GM18517 (cell line): ENCODE data around the gene GALM.

Experiments
- ATAC-seq: cut with Tn5 transposase; IDR thresholded peaks from one replicate; pipeline ENCODE4 v1.9.1; 2021; ENCODE audit warnings: mild to moderate bottlenecking, moderate library complexity; ENCODE audit not compliant: unreplicated experiment

GALM gene

DNA sequence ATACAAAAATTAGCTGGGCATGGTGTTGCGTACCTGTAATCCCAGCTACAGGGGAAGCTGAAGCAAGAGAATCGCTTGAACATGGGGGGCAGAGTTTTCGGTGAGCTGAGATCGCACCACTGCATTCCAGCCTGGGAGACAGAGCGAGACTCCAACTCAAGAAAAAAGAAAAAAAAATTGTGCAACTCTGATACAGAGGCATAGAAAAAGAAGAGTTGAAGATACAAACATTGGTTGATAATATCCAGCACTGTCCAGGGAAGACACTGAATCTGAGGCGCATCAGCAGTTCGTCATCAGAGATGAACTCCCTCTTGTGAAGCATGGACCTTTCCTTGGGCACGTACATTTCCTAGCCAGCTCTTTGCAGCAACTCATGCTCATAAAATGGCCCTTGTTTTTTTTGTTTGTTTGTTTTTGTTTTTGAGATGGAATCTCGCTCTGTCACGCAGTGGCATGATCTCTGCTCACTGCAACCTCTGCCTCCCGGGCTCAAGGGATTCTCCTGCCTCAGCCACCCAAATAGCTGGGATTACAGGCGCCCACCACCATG, 16.7 kb upstream of the GALM start:
- ATAC-seq = no peak

DNA sequence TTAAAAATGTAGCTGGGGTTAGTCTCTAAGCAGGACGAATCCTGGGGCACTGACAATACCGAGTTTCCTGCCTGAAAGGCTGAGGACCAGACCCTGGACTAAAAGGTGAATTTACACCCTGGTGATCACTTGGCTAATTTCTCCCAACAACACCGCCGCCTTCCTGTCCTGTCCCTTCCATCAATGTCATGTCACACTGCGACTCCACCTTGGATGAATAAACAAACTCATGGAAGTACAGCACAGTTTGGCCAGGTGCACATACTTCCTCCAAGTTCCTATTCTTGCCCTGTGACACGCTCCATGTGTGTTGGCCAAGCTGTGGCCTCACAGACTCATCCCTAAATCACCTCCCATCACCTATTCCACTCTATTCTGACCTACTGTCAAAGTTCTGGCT, 15.9 kb upstream of the GALM start:
- ATAC-seq = no peak

- no peak for ATAC-seq
Observed at GRCh38 chr2:38650717-38651116, 15.2 kb upstream of the GALM start.

DNA sequence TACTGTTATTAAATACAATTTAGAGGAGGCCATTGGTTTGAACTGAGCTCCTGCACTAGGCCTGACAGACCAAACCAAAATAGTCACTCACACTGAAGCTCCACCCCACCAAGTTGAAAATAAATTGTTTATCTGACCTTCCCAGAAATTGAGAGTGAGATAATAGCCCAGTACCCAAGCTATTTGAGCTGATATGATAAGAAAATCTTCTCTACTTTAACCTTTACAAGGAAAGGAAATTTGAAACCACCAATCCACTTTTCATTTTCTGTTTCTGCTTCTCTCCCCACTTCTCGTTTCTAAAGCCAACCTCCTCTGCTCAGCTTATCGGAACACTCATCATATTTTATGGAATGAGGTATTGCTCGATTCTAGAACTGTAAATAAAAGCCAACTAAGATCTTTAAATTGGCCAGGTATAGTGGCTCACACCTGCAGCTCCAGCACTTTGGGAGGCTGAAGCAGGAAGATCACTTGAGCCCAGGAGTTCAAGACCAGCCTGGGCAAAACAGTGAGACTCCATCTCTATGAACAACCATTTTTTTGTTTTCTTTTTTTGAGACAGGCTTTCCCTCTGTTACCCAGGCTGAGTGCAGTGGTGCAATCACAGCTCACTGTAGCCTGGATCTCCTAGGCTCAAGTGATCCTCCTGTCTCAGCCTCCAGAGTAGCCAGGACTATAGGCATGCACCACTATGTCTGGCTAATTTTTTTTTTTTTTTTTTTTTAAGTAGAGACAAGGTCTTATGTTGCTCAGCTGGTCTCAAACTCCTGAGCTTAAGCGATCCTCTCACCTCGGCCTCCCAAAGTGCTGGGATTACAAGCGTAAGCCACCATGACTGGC, 13.3 kb upstream of the GALM start:
- no peak for ATAC-seq

DNA sequence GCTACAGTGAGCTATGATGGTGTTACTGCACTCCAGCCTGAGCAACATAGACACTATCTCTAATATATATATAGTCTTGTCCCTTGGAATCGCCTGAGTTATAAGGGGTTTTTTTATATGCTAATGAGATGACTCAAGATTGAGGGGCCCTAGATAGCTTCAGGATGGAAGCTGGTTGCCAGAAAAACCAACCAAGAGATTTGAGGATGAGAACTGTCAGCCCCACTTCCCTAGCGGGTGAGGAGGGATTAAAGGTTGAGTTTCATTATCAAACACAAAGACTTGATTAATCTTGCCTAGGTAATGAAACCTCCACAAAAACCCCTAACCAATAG, 12.6 kb upstream of the GALM start:
- ATAC-seq = no peak

GRCh38 chr2:38653715-38654527, 12.0 kb upstream of the GALM start:
- ATAC-seq = no peak

DNA sequence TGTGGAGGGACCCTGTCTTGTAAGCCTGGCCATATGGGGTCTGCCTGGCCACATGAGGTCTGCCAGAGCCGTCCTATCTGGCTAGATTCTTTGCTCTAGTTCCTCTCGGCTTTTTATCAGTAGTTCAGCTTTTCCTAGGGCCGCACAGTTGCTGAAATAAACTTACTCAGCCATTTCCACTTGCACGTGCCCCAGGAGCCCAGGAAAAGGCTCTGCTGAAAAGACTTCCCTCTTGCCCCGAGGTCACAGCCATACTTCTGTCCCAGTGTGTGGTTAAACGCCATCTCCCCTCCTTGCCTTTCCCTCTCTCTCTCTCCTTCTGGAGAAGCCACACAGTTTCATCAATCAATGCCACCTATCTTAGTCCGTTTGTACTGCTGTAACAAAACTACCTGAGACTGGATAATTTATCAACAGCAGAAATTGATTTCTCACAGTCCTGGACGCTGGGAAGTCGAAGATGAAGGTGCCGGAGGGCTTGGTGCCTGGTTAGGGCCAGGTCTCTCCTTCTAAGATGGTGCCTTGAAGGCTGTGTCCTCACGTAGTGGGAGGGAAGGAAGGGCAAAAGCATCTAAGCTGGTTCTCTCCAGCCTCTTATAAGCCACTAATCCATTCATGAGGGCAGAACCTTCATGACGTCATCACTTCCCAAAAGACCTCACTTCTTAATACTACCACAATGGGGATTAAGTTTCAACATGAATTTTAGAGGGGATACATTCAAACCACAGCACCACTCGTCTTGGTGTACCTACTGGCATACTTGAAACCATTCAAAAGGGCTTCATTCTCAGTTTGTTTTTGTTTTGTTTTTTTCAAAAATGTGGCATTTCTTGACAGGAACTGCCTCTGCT, 11.2 kb upstream of the GALM start:
- ATAC-seq = no peak

DNA sequence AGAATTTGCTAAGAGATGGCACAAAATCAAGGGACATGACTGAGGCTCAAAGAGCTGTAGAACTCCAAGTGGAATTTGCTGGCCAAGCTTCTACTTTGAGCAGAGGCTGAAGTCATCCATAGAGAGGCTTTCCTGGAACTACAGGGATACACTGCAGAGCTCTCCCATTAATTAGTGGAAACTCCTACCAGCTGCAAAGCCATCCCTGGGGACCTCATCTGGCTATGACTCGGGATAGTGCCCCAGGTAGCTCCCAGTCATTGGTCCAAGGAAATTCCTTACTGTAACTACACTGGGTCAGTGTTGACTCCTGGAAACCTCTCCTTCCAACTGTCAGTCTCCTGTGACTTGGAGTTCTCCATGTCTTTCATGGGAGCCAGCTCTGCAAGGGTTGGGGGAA, 10.5 kb upstream of the GALM start:
- no peak for ATAC-seq

DNA sequence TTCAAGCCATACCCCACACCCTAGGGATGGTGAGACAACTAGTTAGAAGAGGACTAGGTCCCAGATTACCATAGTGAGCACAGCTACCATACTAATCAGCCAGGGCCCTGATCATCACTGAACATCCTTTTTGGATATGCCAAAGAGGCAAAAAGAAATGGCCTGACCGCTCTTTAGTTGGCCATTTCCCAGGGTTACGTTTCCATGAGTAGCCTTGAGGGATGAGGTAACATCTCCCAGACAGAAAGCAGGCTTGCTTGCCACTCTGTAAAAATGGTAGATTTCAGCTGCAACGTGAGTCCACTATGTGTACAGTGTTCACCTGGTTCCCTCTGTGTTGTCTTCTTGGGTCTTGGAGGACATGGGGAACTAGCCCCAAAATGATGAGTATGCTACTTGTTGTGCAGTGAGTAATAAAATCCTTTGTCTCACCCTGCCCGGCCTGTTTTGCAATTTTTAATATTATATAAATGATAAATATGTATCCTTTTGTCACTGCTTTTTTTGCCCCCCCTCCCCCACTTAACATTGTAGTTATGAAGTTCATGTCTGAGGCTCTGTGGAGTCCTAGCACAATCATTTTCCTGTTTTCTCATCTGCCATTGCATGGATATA, 8.9 kb upstream of the GALM start:
- ATAC-seq = no peak

GRCh38 chr2:38658613-38659012, 7.3 kb upstream of the GALM start:
- ATAC-seq = no peak

GRCh38 chr2:38659115-38659514, 6.8 kb upstream of the GALM start:
- ATAC-seq = no peak

DNA sequence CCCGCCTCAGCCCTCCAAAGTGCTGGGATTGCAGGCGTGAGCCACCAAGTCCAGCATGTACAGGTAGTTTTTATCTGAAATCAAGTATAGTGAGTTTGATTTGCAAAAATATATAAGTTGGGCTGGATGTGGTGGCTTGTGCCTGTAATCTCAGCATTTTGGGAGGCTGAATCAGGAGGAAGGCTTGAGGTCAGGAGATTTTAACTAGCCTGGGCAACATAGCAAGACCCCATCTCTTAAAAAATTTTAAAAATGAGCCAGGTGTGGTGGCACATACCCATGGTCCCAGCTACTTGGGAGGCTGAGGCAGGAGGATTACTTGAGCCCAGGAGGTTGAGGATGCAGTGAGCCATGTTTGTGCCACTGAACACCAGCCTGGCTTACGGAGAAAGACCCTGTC, 5.6 kb upstream of the GALM start:
- ATAC-seq = no peak

DNA sequence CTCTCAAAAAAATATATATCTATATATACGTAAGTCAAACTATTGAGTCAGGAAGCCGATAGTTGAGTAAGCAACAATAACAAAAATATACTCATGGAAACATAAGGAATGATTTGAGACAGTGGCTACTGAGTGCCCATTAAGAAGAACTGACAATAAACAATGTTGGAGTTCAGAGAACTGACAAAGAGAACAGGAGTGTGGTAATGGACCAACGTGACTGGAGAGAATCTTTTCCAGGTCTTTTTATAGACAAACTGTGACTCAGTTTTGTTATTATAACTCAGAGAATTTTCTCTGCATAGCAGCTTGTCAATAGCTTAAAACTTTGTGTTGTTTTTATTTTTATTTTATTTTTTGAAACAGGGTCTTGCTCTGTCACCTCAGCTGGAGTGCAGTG, 4.6 kb upstream of the GALM start:
- ATAC-seq = no peak

GRCh38 chr2:38666556-38666910, 619 bp downstream of the GALM start:
- no peak for ATAC-seq

GRCh38 chr2:38668092-38668491, 2.2 kb downstream of the GALM start:
- no peak for ATAC-seq

DNA sequence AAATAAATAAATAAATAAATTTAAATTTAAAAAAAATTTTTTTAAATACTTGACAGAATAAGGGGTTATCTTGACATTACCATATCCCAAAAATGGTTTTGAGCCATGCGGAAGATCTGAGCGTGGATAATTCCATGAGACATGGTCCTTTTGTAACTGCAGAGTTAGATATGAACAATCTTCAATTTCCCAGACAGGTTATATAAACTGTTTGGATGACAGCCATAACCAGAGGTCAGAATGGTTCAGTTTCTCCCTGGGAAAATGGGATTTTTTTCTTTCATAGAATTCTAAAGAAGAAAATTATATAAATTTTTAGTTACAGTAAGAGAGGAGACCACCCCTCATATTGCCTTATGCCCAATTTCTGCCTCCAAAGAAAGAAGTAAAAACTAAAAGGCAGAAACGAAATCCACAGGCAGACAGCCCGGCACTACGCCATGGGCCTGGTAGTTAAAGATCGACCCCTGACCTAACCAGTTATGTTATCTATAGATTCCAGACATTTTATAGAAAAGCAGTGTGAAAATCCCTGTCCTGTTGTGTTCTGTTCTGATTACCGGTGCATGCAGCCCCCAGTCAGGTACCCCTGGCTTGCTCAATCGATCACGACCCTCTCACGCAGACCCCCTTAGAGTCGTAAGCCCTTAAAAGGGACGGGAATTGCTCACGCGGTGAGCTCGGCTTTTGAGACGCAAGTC, 3.0 kb downstream of the GALM start:
- ATAC-seq = no peak

GRCh38 chr2:38671303-38671702, 5.4 kb downstream of the GALM start:
- ATAC-seq = no peak

- ATAC-seq = no peak
Observed at GRCh38 chr2:38671946-38672345, 6.0 kb downstream of the GALM start.

DNA sequence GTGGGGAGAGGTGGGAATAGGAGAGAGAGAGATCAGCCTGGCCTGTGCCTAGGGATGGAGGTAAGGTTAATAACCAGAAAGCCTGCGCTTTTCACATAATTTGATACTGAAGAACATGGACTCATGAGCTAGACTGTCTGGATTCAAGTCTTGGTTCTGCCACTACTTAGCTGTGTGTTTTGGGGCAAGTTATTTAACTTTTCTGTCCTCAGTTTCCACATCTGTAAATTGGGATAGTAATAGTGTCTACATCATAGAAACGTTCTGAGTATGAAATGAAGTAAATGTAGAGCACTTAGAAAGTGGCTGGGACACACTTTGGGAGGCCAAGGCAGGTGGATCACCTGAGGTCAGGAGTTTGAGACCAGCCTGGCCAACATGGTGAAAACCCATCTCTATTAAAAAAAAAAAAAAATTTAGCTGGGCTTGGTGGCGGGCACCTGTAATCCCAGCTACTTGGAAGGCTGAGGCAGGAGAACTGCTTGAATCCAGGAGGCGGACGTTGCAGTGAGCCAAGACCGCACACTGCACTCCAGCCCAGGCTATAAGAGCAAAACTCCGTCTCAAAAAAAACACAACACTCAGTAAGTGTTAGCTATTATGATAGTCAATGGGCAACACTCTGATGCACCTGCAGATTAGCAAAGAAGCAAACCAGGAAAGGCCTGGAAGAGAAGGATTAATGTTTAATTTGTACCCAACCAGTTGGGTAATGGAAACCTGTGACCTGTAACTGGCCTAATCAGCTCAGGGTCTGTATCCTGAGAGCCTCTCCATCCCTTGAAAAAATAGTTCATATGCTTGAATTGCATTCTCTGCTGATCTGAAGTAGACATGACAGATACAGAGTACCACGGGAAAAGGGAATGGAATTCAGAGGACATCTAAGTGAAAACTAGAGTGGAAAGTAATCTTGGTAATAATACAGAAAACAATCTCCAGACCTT, 6.8 kb downstream of the GALM start:
- no peak for ATAC-seq
